Islet of Langerhans (tissue), 1 donor: ENCODE results near the gene PPP2R2D.
"Not testable (repeated sequence)": the region's sequence is repeated elsewhere in the genome, so short reads cannot be mapped to it uniquely, and the experiment has no call there.

ENCODE experiments used
- FAIRE-seq: peaks from one replicate; lab custom pipeline; 2011; peaks lifted over from hg19 to GRCh38; lab: Jason Lieb, UNC

PPP2R2D gene

DNA sequence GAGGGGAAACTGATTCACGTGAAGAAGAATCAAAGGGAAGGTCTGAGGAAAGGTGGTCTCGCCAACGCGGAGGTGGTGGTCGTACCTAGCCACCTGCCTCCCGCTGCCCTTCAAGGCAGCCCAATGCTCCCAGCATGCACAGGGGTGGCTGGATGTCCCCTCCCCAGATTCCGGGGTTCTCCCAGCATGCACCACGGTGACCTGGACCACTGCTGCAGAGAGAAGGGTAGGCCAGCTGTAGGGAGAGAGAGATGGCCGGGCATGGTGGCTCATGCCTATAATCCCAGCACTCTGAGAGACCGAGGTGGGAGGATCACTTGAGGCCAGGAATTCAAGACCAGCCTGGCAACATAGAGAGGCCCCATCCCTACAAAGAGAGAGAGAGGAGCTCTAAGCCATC lies 32.4 kb upstream of the PPP2R2D start:
- no peak for FAIRE-seq

DNA sequence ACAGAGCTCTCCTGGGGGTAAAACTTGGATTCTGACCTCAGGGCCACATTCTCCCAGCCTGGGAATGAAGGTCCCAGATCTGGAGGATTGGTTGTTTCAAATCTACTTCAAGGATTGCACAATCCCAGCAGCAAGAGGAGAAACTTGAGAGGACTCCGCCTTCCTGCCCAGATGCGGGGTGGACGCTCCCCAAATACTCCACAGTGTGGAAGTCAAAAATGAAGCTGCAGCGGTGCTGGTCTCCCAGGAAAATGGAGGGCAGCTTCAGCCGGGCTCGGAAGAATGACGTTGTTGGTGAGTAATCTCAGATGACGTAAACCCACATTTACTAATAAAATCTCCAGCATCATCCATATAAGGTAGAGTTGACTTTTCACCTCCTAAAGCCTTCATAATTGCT lies 31.5 kb upstream of the PPP2R2D start:
- no peak for FAIRE-seq

DNA sequence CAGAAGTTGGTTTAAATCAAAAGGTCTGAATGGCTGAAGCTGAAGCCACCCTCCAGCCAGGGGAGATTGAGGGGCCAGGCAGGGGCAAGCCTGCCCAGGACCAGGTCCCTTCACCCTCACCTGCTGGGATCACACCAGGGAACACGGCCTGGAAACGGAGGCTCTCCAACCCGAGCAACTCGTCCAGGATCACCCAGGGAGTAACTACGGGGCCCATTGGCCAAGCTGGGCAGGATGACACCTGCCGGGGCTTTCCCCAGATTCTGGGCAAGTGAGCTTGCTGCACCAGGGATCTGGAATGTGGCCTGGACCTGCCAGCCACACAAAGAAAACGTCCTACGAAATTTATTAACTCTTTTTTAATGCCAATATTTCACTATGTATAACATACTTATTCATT lies 30.4 kb upstream of the PPP2R2D start:
- no peak for FAIRE-seq

DNA sequence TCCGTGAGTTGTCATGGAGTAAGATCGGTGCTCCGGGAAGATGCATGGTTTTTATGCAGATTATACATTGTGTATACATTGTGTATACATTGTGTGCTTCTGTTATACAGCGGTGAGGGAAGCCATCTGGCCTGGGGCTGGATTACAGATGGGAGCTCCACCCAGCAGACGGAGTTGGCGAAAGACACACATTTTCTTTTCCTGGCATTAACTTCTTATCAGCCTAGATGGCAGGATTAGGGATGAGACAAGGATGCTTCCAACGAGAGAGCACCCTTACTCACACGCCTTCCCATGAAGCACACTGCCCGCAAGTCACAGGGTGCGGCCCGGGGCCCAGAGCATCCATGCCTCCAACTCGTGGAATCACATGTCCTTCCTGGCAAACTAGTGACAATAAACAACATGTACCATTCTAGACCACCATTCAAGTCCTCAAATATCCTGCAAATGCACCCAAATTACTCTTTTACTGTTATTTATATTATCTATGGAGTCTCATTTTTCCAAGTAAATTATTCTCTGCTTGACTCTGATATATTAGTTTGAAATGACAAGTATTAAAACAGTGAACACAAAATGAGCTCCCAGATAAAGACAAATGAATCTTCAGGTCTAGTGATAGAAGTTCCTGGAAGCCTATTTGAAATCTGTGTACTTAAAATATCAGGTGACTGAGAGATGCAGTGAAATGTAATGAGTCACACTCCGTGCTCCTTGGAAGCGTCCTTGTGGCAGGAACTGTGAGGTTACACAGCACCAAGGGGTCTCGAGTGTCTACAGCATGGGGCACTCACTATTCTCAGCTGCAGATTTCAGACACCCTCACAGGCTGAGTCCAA lies 29.8 kb upstream of the PPP2R2D start:
- no peak for FAIRE-seq

DNA sequence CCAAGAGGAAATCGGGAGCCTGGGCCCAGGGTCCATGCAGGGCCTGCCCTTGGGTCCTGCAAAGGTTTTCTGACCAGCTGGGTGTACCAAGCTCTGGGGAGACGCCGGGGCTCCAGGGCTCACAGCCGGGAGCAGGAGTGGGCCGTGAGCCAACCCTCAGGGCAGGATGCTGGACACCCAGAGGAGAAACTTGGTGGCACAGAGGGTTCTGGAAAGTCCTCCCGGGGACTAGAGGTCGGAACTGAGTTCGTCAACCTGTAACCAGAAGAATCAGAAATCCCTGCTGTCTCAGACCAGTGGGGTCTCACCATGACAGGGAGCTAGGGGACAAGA lies 29.2 kb upstream of the PPP2R2D start:
- no peak for FAIRE-seq

DNA sequence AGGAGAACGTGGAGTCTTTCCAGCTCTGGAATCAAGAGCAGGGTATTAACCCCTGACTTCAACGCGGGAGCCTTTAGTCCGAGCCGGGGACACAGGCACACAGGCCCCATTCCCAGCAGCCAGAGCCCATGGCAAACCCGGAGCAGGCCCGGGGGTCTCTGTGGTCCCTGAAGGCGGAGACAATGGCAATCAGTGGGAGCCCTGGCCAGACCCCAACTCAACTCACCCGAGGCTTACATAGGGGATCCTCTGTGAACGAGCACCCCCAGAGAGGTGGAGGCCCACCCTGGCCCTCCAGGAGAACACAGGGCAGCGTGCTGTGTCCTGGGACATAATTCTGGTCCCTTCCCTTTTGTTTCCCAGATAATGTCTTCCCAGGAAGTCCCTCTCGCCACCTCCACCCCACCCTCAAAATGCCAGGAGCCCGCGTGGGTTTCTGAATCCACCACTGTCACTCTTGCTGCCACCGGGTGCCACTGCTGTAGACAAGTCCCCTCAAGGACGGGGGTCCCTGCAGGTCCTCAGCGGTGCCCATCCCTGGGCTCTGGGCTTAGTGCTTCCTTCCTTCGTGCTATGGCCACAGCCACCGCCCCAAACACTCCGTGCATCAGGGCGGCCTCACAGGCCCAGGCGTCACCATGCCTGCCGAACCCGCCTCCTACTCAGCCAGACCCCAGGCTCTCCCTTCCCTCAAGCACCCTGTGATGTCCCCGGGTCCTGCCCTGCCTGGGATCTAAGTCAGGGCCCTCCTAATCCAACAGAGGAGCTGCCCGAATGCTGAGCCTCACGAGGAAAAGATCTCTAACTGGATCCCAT lies 28.6 kb upstream of the PPP2R2D start:
- no peak for FAIRE-seq

DNA sequence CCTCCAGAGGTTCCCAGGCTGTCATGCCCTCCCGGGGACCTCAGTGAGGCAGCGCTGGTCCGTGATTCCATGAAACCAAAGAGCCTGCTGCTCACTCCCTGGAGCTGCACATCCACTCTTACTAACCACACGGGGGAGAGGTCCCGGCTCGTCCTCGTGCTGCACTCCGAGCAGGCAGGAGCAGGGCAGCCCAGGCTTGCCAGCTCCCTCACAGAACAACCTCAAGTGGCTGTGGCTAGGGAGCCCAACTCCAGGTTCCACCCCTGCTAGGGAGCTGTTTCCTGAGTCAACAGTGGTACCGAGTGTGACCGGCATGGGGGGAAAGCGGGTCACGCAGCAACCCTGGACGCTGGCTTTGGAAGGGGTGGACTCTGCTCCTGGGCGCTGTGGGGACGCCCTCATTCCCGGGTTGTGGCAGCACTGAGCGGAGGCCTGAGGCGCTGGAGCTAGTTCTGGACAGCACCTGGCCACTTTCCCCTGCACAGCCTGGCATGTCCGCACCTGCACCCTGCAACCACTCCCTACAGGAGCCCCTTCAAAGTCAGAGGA lies 27.9 kb upstream of the PPP2R2D start:
- no peak for FAIRE-seq

DNA sequence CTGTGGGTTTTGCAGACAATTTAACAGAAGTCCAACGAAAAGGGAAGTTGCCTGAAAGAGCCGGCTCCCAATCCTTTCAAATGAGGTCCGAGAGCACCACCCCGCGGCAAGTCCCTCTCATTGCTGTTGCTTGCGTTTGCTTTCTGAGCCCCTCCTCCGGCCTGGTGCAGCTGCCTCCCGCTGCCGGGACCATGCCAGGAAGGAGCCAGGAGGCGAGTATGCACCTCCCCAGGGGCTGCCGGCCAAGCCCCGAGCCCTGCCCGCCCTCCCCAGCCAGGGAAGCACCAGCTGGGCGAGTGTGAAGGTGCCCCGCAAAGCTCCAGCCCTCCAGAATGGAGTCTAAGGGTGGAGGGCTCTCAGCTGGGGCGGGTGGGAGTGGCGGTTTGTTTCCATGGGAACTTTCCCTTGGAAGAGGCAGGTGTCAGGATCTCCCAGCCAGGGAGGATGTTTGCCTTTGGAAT lies 25.8 kb upstream of the PPP2R2D start:
- no peak for FAIRE-seq

DNA sequence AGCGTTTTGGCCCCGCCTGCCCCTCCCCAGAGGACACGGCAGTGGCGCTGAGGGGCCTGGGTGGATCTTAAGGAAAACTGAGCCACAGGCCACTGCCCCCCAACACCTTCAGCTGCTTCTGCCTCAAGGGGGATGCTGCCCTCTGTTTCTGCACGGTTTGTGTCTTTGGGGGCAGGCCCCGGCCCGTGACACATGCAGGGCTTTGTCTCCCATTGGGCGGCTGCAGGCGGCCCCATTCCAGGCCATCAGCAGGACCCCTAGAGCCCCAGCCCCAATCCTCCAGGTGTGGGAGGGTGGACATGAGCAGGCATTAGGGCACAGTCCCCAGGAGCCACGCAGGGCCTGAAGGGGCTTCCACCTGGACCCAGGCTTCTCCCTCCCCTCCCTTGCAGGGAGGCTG lies 25.3 kb upstream of the PPP2R2D start:
- FAIRE-seq, result no peak

DNA sequence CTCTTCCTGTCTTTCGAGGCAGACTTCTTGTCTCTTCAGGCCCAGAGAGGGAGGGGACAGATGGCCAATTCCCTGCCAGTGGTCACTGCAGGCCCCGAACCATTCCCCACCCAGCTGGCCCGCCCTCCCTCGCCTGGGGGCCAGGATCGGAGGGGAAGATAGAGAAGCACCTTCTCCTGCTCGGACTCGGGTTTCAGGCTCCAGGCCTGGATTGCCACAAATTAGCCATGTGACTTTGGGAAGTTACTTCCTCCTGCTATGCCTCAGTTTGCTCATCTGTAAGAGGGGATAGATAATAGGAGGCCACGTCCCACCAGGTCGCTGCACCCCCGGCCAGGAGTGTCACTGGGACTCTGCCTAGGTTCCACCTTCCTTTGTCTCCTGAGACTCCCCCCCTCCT lies 24.8 kb upstream of the PPP2R2D start:
- FAIRE-seq, result no peak

DNA sequence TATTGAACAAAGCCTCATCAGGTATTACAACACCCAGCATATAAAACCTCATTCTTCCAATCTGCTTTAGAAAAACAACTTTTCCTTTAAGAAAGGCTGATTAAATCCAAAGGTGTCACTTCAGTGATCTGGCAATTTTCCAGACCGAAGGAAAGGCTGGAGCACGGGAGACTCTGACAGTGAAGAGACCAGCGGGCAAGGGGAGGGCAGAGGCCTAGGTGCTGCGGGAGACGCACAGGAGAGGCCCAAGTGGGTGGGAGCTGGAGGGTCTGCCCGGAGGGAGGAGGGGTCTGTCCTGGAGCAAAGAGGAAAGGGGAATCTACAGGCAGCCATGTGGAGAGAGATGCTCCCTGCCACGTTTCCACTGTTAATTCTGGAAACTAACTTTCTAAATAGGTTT lies 24.3 kb upstream of the PPP2R2D start:
- FAIRE-seq, result no peak

DNA sequence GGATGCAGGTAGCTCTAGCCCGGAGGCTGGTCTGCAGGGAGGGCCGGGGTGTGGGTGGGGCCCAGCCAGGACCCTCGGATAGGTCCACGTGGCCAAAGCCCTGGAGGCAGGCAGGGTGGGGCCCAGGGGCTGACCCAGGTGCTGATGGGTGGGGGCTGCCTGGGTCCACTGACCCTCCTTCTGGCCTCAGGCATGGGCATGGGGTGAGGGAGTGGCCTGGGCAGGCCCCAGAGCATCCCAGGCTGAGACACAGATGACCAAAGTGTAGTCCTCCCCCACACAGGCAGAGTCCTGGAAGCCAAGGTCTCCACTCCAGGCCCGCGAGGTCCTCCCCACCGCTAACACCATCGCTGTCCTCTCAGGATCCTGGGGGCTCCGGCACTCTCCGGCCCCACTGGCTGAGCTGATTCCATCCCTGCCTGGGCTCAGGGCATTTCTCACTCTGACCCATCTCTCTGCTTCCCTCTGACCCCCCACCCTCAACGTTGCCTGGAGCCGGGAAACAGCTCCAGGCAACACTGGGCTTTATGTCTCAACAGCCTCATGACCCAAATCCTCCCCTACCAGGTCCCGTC lies 20.7 kb upstream of the PPP2R2D start:
- no peak for FAIRE-seq

DNA sequence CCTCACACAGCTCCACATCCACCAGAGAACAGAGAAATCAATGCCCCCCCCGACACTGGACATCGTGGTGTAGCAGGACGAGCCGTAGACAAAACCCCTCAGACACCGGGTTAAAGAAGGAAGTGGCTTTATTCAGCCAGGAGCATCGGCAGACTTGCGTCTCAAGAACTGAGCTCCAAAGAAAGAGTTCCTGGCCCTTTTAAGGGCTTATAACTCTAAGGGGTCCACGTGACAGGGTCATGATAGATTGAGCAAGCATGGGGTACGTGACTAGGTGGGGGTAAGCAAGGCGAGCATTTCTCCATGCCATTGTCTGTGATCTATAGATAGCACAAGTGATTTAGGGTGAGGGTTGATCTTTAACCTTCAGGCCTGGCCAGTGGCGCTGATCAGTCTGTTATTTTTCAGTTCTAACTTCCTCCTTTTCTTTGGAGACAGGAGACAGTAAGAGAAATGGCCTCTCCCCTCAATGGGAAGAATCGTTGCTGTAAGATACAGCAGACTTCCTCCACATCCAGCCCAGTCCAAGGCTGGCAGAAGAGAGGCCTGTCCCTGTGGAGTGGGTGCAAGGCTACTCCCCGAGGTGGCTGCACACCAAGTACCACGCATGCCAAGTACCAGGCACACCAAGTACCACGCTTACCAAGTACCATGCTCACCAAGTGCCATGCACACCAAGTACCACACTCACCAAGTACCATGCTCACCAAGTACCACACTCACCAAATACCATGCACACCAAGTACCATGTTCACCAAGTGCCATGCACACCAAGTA lies 19.5 kb upstream of the PPP2R2D start:
- no peak for FAIRE-seq

DNA sequence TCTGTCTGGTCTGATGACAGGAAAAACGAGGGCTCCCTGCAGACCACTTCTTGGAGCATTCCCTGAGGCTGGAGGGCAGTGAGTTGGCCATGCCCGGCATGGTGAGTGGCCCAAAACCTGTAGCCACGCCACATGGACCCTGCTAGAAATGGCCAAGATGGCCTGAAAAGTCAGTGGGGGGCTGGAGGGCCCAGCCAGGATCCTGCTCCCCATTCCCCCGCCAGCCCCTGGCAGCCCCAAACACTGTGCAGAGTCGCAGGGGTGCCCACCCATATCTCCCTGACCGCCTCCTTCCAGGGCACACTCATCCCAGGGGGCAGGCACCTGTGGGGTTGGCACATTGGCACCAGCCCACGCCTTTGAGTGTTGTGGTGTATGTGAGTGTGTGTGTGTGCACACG lies 18.7 kb upstream of the PPP2R2D start:
- FAIRE-seq, result no peak

DNA sequence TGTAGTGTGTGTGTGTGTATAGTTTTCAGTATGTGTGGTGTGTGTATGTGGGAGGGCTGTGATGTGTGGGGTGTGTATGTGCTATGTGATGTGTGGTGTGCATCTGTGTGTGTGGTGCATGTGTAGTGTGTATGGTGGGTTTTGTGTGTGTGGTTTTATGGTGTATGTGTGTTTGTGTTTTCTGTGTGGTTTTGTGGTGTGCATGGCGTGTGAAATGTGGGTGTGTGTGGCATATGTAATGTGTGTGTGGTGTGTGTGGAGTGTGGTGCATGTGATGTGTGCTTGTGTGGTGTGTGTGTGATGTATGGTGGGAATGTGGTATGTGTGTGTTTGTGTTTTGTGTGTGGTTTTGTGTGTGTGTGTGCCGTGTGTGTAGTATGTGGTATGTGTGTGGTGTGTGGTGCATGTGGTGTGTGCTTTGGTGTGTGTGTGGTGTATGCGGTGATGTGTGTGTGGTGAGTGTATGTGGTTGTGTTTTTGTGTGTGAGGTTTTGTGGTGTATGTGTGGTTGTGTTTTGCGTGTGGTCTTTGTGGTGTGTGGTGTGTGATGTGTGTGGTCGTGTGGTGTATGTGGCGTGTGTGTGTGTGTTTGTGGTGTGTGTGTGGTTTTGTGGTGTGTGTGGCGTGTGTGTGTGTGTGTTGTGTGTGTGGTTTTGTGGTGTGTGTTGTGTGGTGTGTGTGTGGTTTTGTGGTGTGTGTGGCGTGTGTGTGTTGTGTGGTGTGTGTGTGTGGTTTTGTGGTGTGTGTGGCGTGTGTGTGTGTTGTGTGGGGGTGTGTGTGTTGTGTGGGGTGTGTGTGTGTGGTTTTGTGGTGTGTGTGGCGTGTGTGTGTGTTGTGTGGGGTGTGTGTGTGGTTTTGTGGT lies 18.0 kb upstream of the PPP2R2D start:
- no peak for FAIRE-seq

DNA sequence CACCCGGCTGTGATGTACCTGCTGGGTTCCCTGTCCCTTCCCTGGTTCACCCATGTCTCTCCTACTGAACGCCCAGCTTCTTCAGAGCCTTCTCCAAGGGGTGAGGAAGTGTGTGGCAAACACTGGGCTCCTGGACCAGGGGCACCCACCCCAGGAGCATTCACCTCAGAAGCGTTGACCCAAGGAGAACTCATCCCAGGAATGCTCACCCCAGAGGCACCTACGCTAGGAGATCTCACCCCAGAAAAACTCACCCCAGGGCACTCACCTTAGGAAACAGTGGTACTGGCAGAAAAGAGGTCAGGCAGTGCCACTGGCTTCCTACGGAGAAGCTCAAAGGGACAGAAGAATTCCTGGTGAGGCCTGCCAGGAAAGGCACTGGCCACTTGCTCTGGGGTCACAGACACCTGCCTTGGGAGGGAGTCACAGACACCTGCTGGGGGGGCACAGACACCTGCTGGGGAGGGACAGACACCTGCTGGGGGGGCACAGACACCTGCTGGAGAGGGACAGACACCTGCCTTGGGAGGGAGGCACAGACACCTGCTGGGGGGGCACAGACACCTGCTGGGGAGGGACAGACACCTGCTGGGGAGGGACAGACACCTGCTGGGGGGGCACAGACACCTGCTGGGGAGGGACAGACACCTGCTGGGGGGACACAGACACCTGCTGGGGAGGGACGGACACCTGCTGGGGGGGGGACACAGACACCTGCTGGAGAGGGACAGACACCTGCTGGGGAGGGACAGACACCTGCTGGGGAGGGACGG lies 17.0 kb upstream of the PPP2R2D start:
- FAIRE-seq, result not testable (repeated sequence)

DNA sequence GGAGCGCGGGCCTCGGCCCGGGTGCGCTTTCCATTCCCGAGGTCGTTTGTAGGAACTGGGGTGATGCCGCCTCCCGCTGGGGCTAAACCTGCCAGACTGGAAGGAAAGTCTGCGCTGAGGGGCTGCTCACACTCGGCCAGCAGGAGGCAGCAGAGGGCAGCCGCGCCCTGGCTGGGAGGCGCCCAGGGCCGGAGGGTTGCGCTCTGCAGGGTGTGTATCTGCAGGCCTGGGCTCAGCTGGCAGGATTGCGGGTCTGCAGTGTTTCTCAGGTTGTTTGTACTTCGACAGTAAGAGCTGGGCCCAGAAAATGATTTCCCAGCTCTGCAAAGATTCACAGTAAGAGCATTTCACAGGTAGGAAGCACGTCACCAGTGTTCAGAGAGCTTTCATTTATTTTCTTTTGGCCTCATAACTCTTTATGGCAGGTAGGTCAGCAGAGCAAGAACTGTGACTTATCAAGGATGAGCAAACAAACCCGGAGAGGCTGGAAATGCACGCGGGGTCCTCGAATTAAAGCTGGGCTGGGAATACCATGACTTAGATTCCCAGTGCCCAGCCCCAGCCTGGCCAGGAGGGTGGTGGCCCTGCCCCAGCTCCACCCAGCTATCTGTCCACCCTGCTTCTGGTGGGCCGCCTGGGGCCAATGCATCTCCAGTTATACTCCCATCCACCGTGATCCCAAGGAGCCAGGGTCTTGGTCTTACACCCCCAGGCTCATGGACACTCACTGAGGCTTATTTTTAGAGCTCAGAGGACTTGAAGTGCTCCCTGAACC lies 15.2 kb upstream of the PPP2R2D start:
- FAIRE-seq, result no peak

DNA sequence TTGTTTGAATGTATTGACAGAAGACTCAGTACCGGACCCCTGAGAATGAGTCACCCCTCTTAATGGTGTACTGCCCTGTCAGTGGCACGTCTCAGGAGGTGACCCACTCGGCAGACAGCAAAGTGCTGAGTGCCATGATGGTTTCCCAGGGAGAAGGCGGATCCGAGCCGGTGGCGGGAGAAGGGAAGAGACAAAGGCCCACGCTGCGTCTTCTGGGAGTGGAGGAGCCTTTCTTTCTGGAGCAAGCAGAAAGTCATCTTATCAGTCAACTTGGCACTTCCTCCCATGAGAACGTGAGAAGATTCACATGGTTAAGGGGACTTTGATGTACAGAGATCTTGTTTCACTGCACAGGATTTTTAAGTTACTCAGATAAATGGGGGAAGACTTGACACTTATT lies 14.6 kb upstream of the PPP2R2D start:
- FAIRE-seq, result no peak

DNA sequence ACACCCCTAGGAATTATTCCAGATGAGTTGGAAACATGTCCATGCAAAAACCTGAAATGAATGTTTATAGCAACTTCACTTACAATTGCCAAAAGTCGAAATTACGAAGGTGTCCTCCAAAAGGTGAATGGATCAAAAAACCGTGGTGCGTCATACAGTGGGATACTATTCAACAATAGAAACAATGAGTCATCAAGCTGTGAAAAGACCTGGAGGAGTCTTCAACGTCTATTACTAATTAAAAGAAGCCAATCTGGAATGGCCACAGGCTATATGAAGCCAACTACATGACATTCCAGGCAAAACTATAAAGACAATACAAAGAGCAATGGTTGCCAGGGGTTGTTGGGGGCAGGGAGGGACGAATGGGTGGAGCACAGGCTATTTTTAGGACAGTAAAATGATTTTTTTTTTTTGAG lies 12.6 kb upstream of the PPP2R2D start:
- no peak for FAIRE-seq

DNA sequence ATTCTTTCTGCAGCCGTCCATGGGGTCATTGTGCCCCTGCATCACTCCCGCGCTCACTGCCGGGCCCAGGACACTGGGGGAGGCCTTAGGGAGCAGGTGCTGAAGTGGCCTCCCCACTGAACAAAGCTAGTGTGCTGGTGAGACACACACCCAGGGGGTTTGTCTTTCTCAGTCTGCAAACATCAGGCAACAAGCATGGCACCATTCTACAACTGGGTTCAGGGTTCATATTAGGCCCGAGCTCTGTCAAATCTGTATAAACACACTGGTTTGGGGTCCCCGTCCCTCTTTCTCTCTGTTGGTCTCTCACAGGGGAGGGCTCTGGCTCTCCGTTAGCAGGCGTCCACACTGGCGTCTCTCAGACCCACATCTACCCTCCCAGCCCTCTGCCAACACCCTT lies 11.1 kb upstream of the PPP2R2D start:
- FAIRE-seq, result no peak
